SU-DHL-6 (cell line): ENCODE measurements around the gene FARS2.

Experiments
- CTCF ChIP-seq: fragments of 200-600 bp; sonication (generic); IDR thresholded peaks from one replicate; pipeline ENCODE4 v1.5.1; 2017; ENCODE audit warnings: antibody characterized with exemption, mild to moderate bottlenecking, low read length, moderate library complexity; ENCODE audit not compliant: insufficient read depth, poor library complexity, severe bottlenecking
- EZH2phosphoT487 ChIP-seq: fragments of 200-600 bp; sonication (generic), shearing (Covaris generic); conservative IDR thresholded peaks from 2 replicates; pipeline ENCODE4 v1.6.1; 2018; ENCODE audit warnings: mild to moderate bottlenecking, antibody characterized with exemption, low read length, moderate library complexity, mixed read lengths

- TF ChIP-seq CTCF (no peak), EZH2phosphoT487 (no peak)
Observed at GRCh38 chr6:5712349-5713215, 451.3 kb downstream of the FARS2 start.
